Esophagus squamous epithelium (tissue), 5 donors: ENCODE results near the gene EPG5. TPM values are rescaled to one million over a fixed set of nuclear protein-coding genes. Genes with fewer than 3 reads are reported as not detected.

ENCODE experiments used
- DNase-seq: peaks from one replicate; lab custom pipeline; 2025; lab: John Stamatoyannopoulos, UW
- H3K27ac ChIP-seq, 4 donors: fragments of 200-600 bp; sonication (generic); one replicate each; pipeline ENCODE4 v1.5.1; 2016 to 2019; ENCODE audit warnings: mild to moderate bottlenecking in 1 of 4
- H3K27me3 ChIP-seq, 4 donors: fragments of 200-600 bp; sonication (generic); 1 replicate in 3 of 4; 2 replicates in 1 of 4; pipeline versions ENCODE4 v1.5.1 to v1.6.0; 2017 to 2021; ENCODE audit warnings: antibody characterized with exemption in 1 of 4
- H3K36me3 ChIP-seq, 3 donors: fragments of 200-600 bp; sonication (generic); one replicate each; pipeline ENCODE4 v1.5.1; 2016 to 2019
- H3K4me1 ChIP-seq, 3 donors: fragments of 200-600 bp; sonication (generic); one replicate each; pipeline ENCODE4 v1.5.1; 2017 to 2019
- H3K4me3 ChIP-seq, 4 donors: fragments of 200-600 bp; sonication (generic); 1 replicate in 3 of 4; 2 replicates in 1 of 4; pipeline ENCODE4 v1.5.1; 2016 to 2019; ENCODE audit warnings: mild to moderate bottlenecking in 2 of 4, moderate library complexity in 1 of 4
- H3K9me3 ChIP-seq, 3 donors: fragments of 200-600 bp; sonication (generic); one replicate each; pipeline ENCODE4 v1.5.1; 2016 to 2019
- CTCF ChIP-seq, 6 experiments: fragments of 450-650 bp in 4 of 6; fragments of 200-600 bp in 2 of 6; sonication (generic) in 2 of 6; IDR thresholded peaks; one replicate each; pipeline ENCODE4 v1.5.1; 2016 to 2019; ENCODE audit warnings: antibody characterized with exemption in 6 of 6, mild to moderate bottlenecking in 4 of 6, moderate library complexity in 4 of 6
- POLR2A ChIP-seq, 4 donors: fragments of 450-650 bp; IDR thresholded peaks; one replicate each; pipeline ENCODE4 v1.6.1; 2017; ENCODE audit warnings: antibody characterized with exemption in 4 of 4, mild to moderate bottlenecking in 4 of 4, moderate library complexity in 3 of 4
- WGBS, 2 donors: methylation state at CpG; one replicate each; pipeline ENCODE4 v1.1.5; 2018; 5-methylcytosine and 5-hydroxymethylcytosine counted together
- intact Hi-C: fragments of 100-400 bp; cut with DNase I; formaldehyde crosslinking; loops from one replicate; pipeline ENCODE4 v1.15.0; 2022
- total RNA-seq, 4 donors: library from RNA; depleted of rRNA; stranded (reverse); fragments of >200 nt; gene quantifications; one replicate each; pipeline ENCODE4 v1.1.0, GENCODE V29; 2016
- donor health status: DM: yes; HTN: yes; CAD: no.

Gene EPG5
- total RNA-seq, 4 donors from 2014 or later: 7.8 to 28.8 (median 22.6) TPM

GRCh38 chr18:46001074-46001473 lies 33.9 kb upstream of the EPG5 start:
- H3K36me3 ChIP-seq: peaks cover 0 to 16% (median 0%) of the 10 kb centered on the region in 3 donors
- H3K27ac ChIP-seq: no peak overlapping the region
- no peak for TF ChIP-seq POLR2A (IDR thresholded peaks at IDR 0.05)
- TF ChIP-seq CTCF (IDR thresholded peaks at IDR 0.05): no peak
- H3K9me3 ChIP-seq: peaks cover 0 to 4% (median 0%) of the 10 kb centered on the region in 3 donors
- intact Hi-C loops: loop anchor here (5.0 kb wide), 1 partner anchor 229 kb away; no protein-coding TSS in a partner anchor
- H3K4me1 ChIP-seq: no peaks in the 10 kb centered on the region
- H3K27me3 ChIP-seq: no peaks in the 10 kb centered on the region
- H3K4me3 ChIP-seq: no peak overlapping the region
- no peak for DNase-seq
- 64 to 72% methylated on average over 1 of the region's 1 CpG for WGBS, 2 donors

GRCh38 chr18:45999536-45999935 lies 32.4 kb upstream of the EPG5 start:
- no peaks in the 10 kb centered on the region for H3K4me1 ChIP-seq
- H3K4me3 ChIP-seq: no peak overlapping the region
- DNase-seq: no peak
- intact Hi-C loops: no loop called here
- TF ChIP-seq POLR2A (IDR thresholded peaks at IDR 0.05) (no peak), CTCF (IDR thresholded peaks at IDR 0.05) (no peak)
- peaks cover 0 to 4% (median 0%) of the 10 kb centered on the region in 3 donors for H3K9me3 ChIP-seq
- H3K27ac ChIP-seq: no peak overlapping the region
- peaks cover 0 to 28% (median 0%) of the 10 kb centered on the region in 3 donors for H3K36me3 ChIP-seq
- WGBS, 2 donors: 84 to 86% methylated on average over 3 of the region's 3 CpGs
- no peaks in the 10 kb centered on the region for H3K27me3 ChIP-seq

GRCh38 chr18:45998244-45998643 lies 31.1 kb upstream of the EPG5 start:
- Histone ChIP-seq H3K9me3 (peaks cover 0 to 4% (median 0%) of the 10 kb centered on the region in 3 donors), H3K27ac (no peak overlapping the region), H3K36me3 (peaks cover 0 to 28% (median 0%) of the 10 kb centered on the region in 3 donors), H3K4me1 (no peaks in the 10 kb centered on the region), H3K4me3 (no peak overlapping the region), H3K27me3 (no peaks in the 10 kb centered on the region)
- no peak for DNase-seq
- TF ChIP-seq POLR2A (IDR thresholded peaks at IDR 0.05) (no peak), CTCF (IDR thresholded peaks at IDR 0.05) (no peak)
- intact Hi-C loops: no loop called here
- 58 to 68% methylated on average over 3 of the region's 3 CpGs for WGBS, 2 donors

GRCh38 chr18:45997700-45998151 lies 30.6 kb upstream of the EPG5 start:
- peaks cover 0 to 22% (median 0%) of the 10 kb centered on the region in 3 donors for H3K36me3 ChIP-seq
- peaks cover 0 to 4% (median 0%) of the 10 kb centered on the region in 3 donors for H3K9me3 ChIP-seq
- H3K4me1 ChIP-seq: no peaks in the 10 kb centered on the region
- DNase-seq: no peak
- no peak overlapping the region for H3K4me3 ChIP-seq
- WGBS, 2 donors: 76 to 81% methylated on average over 4 to 5 of the region's 8 CpGs
- intact Hi-C loops: no loop called here
- TF ChIP-seq CTCF (IDR thresholded peaks at IDR 0.05) (no peak), POLR2A (IDR thresholded peaks at IDR 0.05) (no peak)
- H3K27me3 ChIP-seq: no peaks in the 10 kb centered on the region
- H3K27ac ChIP-seq: no peak overlapping the region

- H3K27me3 ChIP-seq: no peaks in the 10 kb centered on the region
- no peak for DNase-seq
- 96 to 100% methylated on average over 3 of the region's 3 CpGs for WGBS, 2 donors
Observed at GRCh38 chr18:45995461-45995860, 28.3 kb upstream of the EPG5 start.

More at GRCh38 chr18:45995461-45995860, 28.3 kb upstream of the EPG5 start:
- intact Hi-C loops: no loop called here
- H3K4me1 ChIP-seq: no peaks in the 10 kb centered on the region
- TF ChIP-seq CTCF (IDR thresholded peaks at IDR 0.05) (no peak), POLR2A (IDR thresholded peaks at IDR 0.05) (no peak)
- H3K4me3 ChIP-seq: no peak overlapping the region
- no peak overlapping the region for H3K27ac ChIP-seq
- H3K9me3 ChIP-seq: no peaks in the 10 kb centered on the region
- H3K36me3 ChIP-seq: peaks cover 0 to 21% (median 0%) of the 10 kb centered on the region in 3 donors
